Fibroblast of the conjunctiva (primary cell): ENCODE data around the gene ABHD3.
A peak's percentile ranks its signal among the peaks of the same experiment; 100 is the strongest.
"Not testable (repeated sequence)": the region's sequence is repeated elsewhere in the genome, so short reads cannot be mapped to it uniquely, and the experiment has no call there.

Source experiments
- DNase-seq: peaks from one replicate; pipeline ENCODE4 v3.0.0-alpha.2; 2010; ENCODE audit warnings: low read depth

Gene ABHD3

DNA sequence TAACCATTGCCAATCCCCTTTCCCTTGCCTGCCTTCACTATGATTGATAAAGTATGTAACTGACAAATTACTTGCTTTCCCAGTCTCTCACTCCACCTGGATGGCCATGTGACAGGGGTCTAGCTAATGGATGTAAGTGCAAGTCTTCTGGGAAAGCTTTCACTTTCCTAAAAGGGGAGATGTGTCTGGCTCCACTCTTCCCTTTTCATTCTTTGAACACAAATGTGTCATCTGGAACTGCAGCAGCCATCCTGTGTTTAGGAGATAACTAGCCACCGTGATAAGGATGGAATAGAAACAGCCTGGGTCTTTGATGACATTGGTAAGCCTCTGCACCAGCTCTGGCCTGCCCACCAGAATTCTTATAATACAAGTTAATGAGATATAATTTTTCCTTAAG lies 54.3 kb downstream of the ABHD3 start:
- DNase-seq: no peak

DNA sequence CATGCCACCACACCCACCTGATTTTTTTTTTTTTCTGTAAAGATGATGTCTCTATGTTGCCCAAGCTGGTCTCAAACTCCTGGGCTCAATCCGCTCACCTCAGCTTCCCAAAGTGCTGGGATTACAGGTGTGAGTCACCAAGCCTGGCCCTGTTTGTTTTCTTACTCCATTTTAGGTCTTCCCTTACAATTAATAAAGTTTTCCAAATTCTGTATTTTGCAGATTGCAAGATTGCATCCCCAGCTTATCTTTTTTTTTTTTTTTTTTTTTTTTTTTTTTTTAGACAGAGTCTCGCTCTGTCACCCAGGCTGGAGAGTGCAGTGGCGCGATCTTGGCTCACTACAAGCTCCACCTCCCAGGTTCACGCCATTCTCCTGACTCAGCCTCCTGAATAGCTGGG lies 64.2 kb downstream of the ABHD3 start:
- DNase-seq: not testable (repeated sequence)

DNA sequence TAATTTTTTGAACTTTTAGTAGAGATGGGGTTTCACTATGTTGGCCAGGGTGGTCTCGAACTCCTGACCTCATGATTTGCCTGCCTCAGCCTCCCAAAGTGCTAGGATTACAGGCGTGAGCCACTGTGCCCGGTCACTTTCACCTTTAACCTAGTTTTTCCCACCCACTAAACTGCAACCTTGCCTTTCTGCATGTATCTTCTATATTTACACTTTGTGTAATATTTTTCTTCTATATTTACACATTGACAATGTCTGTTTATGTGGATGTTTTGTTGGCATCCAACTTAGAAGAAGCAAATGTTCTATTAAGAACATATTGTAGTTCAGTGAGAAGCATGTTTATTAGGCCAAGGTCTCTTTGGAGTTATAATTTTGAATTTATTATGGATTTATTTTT lies 65.8 kb downstream of the ABHD3 start:
- no peak for DNase-seq

DNA sequence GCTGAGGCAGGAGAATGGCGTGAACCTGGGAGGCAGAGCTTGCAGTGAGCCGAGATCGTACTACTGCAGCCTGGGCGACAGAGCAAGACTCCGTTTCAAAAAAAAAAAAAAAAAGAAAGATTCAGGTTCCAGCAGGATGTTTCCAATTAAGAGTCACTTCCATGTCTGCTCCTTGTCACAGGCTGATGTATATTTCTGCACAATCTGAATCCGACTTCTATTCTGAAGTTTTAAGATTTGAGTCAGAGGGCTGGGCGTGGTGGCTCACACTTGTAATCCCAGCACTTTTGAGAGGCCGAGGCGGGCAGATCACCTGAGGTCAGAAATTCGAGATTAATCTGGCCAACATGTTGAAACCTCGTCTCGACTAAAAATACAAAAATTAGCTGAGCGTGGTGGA lies 67.8 kb downstream of the ABHD3 start:
- DNase-seq: no peak

DNA sequence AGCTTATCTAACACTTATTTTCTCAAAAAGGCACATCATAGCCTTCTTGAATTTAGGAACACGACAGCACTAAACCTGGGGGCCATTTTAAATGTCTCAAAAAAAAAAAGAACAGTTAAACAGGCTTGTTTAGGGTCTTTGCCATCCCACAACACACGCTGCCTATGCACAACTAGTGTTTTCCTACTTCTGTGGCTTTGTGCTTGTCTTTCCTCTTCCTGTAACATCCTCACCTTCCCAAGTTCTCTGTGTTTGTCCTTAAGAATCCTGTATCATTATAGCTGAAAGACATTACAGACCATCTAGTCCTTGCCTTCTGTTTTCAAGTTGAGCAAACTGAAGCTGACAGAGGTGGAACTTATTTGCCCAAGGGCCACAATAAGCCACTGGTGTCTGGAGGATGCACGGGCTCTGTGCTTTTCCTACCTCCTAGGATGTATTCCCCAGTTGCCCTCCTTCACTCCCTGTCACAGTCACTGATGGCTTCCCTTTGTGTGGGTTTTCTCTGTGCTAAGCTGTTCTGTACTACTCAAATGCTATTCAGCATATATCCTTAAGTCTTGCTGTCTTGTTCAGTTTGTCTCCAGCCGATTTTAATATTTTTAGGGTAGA lies 69.9 kb downstream of the ABHD3 start:
- no peak for DNase-seq

DNA sequence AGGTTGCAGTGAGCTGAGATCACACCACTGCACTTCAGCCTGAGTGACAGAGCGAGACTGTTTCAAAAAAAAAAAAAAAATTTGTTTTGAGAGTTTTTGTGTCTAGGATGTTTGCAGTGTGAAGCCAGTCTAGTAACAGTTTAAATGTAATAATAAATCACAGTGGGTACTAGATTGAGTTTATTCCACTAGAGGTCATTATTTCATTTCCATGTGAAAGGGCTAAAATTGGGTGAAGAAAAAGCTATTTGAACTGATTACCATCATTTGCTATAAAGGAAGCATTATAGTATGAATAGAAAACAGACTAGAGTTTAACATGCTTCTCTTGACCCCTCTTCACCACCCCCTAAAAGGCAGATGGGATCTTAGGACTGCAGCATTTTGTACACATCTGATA lies 72.2 kb downstream of the ABHD3 start:
- no peak for DNase-seq

DNA sequence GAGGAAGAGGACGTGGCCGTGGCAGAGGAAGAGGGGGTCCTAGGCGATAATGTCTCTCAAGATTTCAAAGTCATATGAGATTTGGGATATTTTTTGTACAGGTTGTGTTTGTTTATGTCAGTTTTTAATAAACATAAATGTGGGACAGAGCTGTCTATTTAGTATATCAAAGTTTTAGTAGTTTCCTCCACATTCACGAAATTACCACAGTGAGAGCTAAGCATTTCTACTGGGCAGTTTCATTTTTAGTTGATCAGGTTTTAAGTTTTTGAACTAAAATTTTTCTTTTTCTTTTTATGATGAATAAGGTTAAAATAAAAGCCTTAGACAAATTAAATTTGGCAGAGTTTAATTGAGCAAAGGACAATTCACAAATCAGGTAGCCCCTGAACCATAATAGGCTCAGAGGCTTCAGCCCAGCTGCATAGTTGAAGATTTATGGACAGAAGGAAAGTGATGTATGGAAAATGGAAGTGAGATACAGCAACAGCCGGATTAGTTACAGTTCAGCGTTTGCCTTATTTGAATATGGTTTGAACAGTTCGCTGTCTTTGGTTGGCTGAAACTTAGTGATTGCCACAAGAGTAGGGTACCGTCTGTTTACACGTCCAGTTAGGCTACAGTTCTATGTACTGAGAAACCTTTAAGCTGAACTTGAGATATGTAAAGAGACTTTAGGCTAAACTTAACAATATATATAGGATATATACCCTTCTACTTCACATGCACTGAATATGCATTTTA lies 75.3 kb downstream of the ABHD3 start:
- DNase-seq: no peak

DNA sequence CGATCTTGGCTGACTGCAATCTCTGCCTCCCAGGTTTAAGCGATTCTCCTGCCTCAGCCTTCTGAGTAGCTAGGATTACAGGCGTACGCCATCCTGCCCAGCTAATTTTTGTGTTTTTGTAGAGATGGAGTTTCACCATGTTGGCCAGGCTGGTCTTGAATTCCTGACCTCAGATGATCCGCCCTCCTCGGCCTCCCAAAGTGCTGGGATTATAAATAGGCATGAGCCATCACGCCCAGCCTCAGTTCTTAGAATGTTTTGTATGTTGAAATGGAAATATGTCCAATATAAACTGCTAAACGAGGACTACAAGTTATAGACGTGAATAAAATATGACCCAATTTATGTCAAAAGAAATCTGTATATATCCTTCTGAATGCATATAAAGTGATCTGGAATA lies 82.9 kb downstream of the ABHD3 start:
- not testable (repeated sequence) for DNase-seq

DNA sequence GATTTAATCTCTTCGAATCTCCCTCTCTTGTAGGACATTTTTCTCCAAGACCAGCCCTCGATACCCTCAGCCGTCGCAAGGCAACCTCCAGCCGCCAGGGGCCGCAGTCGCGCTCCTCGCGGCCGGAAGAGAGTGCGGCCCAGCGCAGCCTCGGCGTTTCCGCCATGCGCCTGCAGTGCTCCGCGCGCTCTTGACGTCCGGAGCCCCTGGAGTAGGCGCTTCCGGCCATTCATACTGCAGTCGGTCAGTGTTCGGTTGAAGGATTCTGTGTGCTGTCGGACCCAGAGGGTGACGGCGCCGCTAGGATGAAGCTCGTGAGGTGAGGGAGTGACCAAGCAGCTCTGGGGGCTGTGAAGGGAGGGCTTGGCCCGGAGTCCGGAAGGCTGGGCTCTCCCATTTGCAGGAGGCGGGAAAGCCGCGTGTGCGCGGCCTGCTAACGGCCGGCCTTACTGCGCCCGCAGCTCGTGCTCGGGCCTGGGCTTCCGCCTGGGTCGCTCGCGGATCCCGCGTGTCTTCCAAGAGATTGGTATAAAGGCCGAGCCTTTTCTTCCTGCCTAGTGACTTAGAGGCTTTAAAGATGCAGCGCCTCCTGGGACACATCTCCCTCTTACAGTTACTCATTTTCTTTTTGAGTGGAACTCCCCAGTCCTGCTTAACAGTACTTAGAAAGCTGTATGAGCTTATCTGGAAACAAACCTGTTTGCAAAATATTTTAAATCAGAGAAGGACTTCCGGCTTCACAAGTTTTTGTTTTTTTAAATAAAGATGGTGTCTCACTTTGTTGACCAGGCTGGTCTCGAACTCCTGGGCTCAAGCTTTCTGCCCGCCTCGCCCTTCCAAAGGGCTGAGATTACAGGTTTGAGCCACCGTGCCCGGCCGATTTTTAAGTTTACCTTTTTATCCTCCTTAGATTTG lies 92.2 kb downstream of the ABHD3 start, which contains the start of gene SNRPD1:
TSS of gene SNRPD1 (plus strand) at position 190 of the 915 bp plus-strand sequence. CDS start at position 306, 116 bp downstream.
- peak; percentile 79 for DNase-seq

DNA sequence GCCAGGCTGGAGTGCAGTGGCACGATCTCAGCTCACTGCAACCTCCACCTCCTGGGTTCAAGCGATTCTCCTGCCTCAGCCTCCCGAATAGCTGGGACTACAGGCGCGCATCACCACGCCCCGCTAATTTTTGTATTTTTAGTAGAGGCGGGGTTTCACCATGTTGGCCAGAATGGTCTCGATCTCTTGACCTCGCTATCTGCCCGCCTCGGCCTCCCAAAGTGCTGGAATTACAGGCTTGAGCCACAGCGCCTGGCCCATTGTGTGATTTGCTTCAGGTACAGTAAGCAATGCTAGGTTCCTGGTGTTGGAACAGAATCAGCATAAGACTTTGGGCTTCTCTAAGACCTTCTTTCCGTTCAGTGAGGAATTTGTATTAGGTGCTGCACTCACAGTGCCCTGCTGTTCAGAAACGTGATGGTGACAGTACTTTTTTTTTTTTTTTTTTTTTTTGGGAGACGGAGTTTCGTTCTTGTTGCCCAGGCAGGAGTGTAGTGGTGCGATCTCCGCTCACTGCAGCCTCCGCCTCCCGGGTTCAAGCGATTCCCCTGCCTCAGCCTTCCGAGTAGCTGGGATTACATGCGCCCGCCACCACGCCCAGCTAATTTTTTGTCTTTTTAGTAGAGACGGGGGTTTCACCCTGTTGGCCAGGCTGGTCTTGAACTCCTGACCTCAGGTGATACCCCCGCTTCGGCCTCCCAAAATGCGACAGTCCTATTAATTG lies 93.0 kb downstream of the ABHD3 start:
- DNase-seq: not testable (repeated sequence)

DNA sequence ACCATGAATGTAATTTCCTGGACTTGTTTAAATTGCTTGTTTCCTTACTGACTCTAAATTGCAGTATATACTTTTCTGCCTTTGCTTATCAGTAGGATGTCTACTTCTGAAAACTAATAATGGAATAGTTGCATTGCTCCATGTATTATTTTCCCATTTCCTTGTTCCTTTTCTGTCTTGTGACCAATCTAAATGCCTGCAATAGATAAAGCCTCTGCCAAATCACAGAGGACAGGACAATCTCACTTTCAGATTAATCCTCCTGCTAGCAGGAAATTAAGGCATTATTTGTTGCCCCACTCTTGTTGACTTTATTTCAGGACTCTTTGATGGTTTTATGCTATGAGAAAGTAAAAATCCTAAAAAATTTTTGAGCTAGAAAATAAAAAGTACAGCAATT lies 99.4 kb downstream of the ABHD3 start:
- DNase-seq: no peak

DNA sequence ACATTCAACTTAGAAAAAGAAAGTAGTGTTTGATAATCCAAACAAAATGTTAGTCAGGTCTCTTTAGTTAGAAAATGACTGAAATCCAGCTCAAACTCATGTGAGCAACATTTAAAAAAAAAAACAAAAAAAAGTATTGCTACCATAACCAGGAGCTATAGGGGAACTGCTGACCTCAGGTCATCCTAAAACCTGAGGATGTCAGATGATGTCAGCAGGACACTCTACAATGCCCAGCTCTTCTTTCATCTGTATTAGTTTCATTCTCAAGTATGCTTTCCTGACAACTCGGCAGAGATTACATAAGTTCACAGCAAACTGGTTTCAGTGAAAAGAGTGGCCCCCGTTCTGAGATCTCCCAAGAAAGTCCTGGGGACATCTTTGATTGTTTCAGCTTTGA lies 99.9 kb downstream of the ABHD3 start:
- no peak for DNase-seq

DNA sequence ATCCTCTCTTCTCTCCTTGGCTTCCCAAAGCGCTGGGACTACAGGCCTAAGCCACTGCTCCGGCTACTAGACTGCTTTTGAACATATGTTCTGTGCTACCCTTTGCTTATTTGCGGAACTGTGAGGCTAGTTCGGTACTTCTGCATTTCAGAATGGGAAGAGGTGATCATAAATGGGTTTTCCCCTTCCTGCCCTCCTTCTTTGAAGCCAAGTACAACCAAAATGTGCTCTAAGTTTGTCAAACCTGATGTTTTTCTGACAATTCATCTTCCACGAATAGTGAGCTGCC lies 102.3 kb downstream of the ABHD3 start:
- DNase-seq: no peak
